Calu3 (cell line): Measurements from ENCODE around the gene TADA2A. TPM values are rescaled to one million over a fixed set of nuclear protein-coding genes. Genes with fewer than 3 reads are reported as not detected.
"Not testable (repeated sequence)": the region's sequence is repeated elsewhere in the genome, so short reads cannot be mapped to it uniquely, and the experiment has no call there.

Experiments used
- BruUV-seq: library from RNA; stranded (reverse); fragments of 400-500 nt; replicated peaks from 2 replicates; lab custom pipeline; 2021; lab: Mats Ljungman, UMichigan
- CTCF ChIA-PET: fragments of 300-600 bp; sonication (Branson Sonifier 250); formaldehyde crosslinking; loops from one replicate; lab custom pipeline; 2022; ENCODE audit warnings: antibody characterized with exemption; lab: Charles Lee
- DNase-seq: peaks from one replicate; pipeline ENCODE4 v3.0.0; 2022
- H3K27ac Mint-ChIP-seq: one replicate; pipeline ENCODE4 v1.8.0; 2022; ENCODE audit warnings: mixed read lengths; ENCODE audit not compliant: unreplicated experiment
- H3K27me3 Mint-ChIP-seq: one replicate; pipeline ENCODE4 v1.8.0; 2022; ENCODE audit warnings: mixed read lengths; ENCODE audit not compliant: unreplicated experiment
- H3K36me3 Mint-ChIP-seq: one replicate; pipeline ENCODE4 v1.8.0; 2022; ENCODE audit warnings: mild to moderate bottlenecking, moderate library complexity, mixed read lengths; ENCODE audit not compliant: insufficient read depth, unreplicated experiment
- H3K4me1 Mint-ChIP-seq: one replicate; pipeline ENCODE4 v1.8.0; 2022; ENCODE audit warnings: mild to moderate bottlenecking, low read depth, mixed read lengths; ENCODE audit not compliant: unreplicated experiment
- H3K4me3 Mint-ChIP-seq: one replicate; pipeline ENCODE4 v1.8.0; 2022; ENCODE audit warnings: mild to moderate bottlenecking, low read depth, moderate library complexity, mixed read lengths; ENCODE audit not compliant: unreplicated experiment
- H3K9me3 Mint-ChIP-seq: one replicate; pipeline ENCODE4 v1.8.0; 2022; ENCODE audit warnings: low read depth, mixed read lengths; ENCODE audit not compliant: unreplicated experiment
- CTCF ChIP-seq: fragments of 200-600 bp; IDR thresholded peaks from one replicate; pipeline ENCODE4 v1.8.0; 2022; ENCODE audit warnings: antibody characterized with exemption; ENCODE audit not compliant: unreplicated experiment
- intact Hi-C: fragments of 100-400 bp; cut with micrococcal nuclease; formaldehyde crosslinking; loops from one replicate; pipeline ENCODE4 v1.10.0; 2022; ENCODE audit not compliant: unreplicated experiment
- total RNA-seq: library from RNA; stranded (reverse); gene quantifications from 2 replicates; pipeline ENCODE4 v1.2.3, GENCODE V29; 2022

Gene TADA2A
- total RNA-seq, 1 experiment from 2014 or later = 102 TPM

- TF ChIP-seq CTCF = no peak
- Mint-ChIP-seq H3K36me3 (peaks cover 38% of the 10 kb centered on the region), H3K4me3 (no peak overlapping the region), H3K9me3 (no peaks in the 10 kb centered on the region), H3K4me1 (no peaks in the 10 kb centered on the region), H3K27ac (no peak overlapping the region), H3K27me3 (no peaks in the 10 kb centered on the region)
- DNase-seq = no peak
- CTCF ChIA-PET = interaction anchor here (0.6 to 1.9 kb wide), 6 partner anchors 9 to 1693 kb away, joined by 3 to 6 read pairs (median 3); partner anchors contain the start of gene RPL19
- intact Hi-C loops = no loop called here
- BruUV-seq = TSS peak; percentile 11
Measured at GRCh38 chr17:37507111-37507510, 100.4 kb downstream of the TADA2A start.

- no peaks in the 10 kb centered on the region for H3K4me1 Mint-ChIP-seq
- DNase-seq = no peak
- intact Hi-C loops = no loop called here
- no peak overlapping the region for H3K27ac Mint-ChIP-seq
- H3K36me3 Mint-ChIP-seq = peaks cover 59% of the 10 kb centered on the region
- BruUV-seq = no TSS peak
- no peak for TF ChIP-seq CTCF
- no peaks in the 10 kb centered on the region for H3K27me3 Mint-ChIP-seq
- H3K4me3 Mint-ChIP-seq = no peak overlapping the region
- H3K9me3 Mint-ChIP-seq = no peaks in the 10 kb centered on the region
- CTCF ChIA-PET = no interaction called here
Measured at GRCh38 chr17:37510056-37510455, 103.4 kb downstream of the TADA2A start.

GRCh38 chr17:37511642-37512041 is 105.0 kb downstream of the TADA2A start:
- DNase-seq, BruUV-seq, H3K4me3 Mint-ChIP-seq, H3K9me3 Mint-ChIP-seq, H3K4me1 Mint-ChIP-seq, H3K27me3 Mint-ChIP-seq, H3K27ac Mint-ChIP-seq, intact Hi-C loops: not testable (repeated sequence)
- H3K36me3 Mint-ChIP-seq = peaks cover 70% of the 10 kb centered on the region
- CTCF ChIA-PET = interaction anchor here (0.6 to 1.0 kb wide), 6 partner anchors 16 to 259 kb away, joined by 3 to 5 read pairs (median 4); no protein-coding TSS in a partner anchor

GRCh38 chr17:37512442-37513068 is 105.9 kb downstream of the TADA2A start:
- no peak for DNase-seq
- H3K4me1 Mint-ChIP-seq = no peaks in the 10 kb centered on the region
- no peak for TF ChIP-seq CTCF
- no peak overlapping the region for H3K4me3 Mint-ChIP-seq
- H3K36me3 Mint-ChIP-seq = peaks cover 70% of the 10 kb centered on the region
- no peaks in the 10 kb centered on the region for H3K9me3 Mint-ChIP-seq
- no peak overlapping the region for H3K27ac Mint-ChIP-seq
- intact Hi-C loops = no loop called here
- BruUV-seq = no TSS peak
- no peaks in the 10 kb centered on the region for H3K27me3 Mint-ChIP-seq
- CTCF ChIA-PET = no interaction called here

GRCh38 chr17:37513711-37514110 is 107.0 kb downstream of the TADA2A start:
- peaks cover 76% of the 10 kb centered on the region for H3K36me3 Mint-ChIP-seq

More at GRCh38 chr17:37513711-37514110, 107.0 kb downstream of the TADA2A start:
- intact Hi-C loops = no loop called here
- Mint-ChIP-seq H3K4me1 (no peaks in the 10 kb centered on the region), H3K4me3 (no peak overlapping the region), H3K27ac (no peak overlapping the region), H3K27me3 (no peaks in the 10 kb centered on the region), H3K9me3 (no peaks in the 10 kb centered on the region)
- BruUV-seq = no TSS peak
- no peak for TF ChIP-seq CTCF
- CTCF ChIA-PET = interaction anchor here (0.7 to 1.0 kb wide), 4 partner anchors 11 to 140 kb away, joined by 3 to 5 read pairs (median 4); no protein-coding TSS in a partner anchor
- no peak for DNase-seq
